ENCODE data around the gene FOXN3. TPM values are rescaled to one million over a fixed set of nuclear protein-coding genes. Genes with fewer than 3 reads are reported as not detected.

The FOXN3 gene
- total and polyA plus RNA-seq, 2 experiments from 2014 or later: 98.9 to 167 TPM

- no peak for TF ChIP-seq ZNF462 (CRISPR knock-in tag; IDR thresholded peaks at IDR 0.05)
- no peak for TF ChIP-seq ETS1 (IDR thresholded peaks at IDR 0.05)
- no peak for TF ChIP-seq ZNF331 (CRISPR knock-in tag; IDR thresholded peaks at IDR 0.05; ENCODE audit: low read depth)
These were observed 124.3 kb downstream of the FOXN3 start (continued) for GRCh38 chr14:89292579-89293313.

GRCh38 chr14:89291351-89291940 is 125.6 kb downstream of the FOXN3 start:
- H3K4me3 ChIP-seq: no peak overlapping the region
- no peak overlapping the region for H2AFZ ChIP-seq
- ATAC-seq (no peak), DNase-seq (ENCODE audit: low spot score) (no peak)
- H3K27ac Mint-ChIP-seq: peak overlapping the region; percentile 94; the same call in 1 of the 2 replicates
- peak overlapping the region; percentile 99 for H3K27ac ChIP-seq (ENCODE audit: low read depth)
- peaks cover 60% of the 10 kb centered on the region for H3K4me1 ChIP-seq (ENCODE audit: insufficient read depth)
- H3K4me2 ChIP-seq: no peak overlapping the region
- no peak overlapping the region; the same call in 2 of the 3 replicates for H3K4me3 Mint-ChIP-seq
- H3K36me3 ChIP-seq (ENCODE audit: insufficient read depth): no peaks in the 10 kb centered on the region
- peaks cover 30% of the 10 kb centered on the region for H3K27me3 Mint-ChIP-seq (ENCODE audit: insufficient read depth, low read depth, poor library complexity)
- no peaks in the 10 kb centered on the region; the same call in 2 of the 3 replicates for H3K9me3 Mint-ChIP-seq
- H3K27me3 ChIP-seq (ENCODE audit: insufficient read depth): no peaks in the 10 kb centered on the region
- H3K79me2 ChIP-seq (replicated peaks; ENCODE audit: insufficient read depth): peaks cover 74% of the 10 kb centered on the region
- no peaks in the 10 kb centered on the region for H3K9me2 ChIP-seq (ENCODE audit: insufficient read depth)
- peaks cover 5% of the 10 kb centered on the region for H3F3A ChIP-seq (replicated peaks; ENCODE audit: low read depth)
- no peaks in the 10 kb centered on the region for H4K20me1 ChIP-seq (replicated peaks; ENCODE audit: insufficient read depth)
- peaks cover 51% of the 10 kb centered on the region for H3K36me3 Mint-ChIP-seq (ENCODE audit: low read depth)
- H3K4me1 Mint-ChIP-seq: peaks cover 71% of the 10 kb centered on the region
- TF ChIP-seq STAT1 (IDR thresholded peaks at IDR 0.05; ENCODE audit: unreplicated experiment): no peak
- no peak for TF ChIP-seq POLR2AphosphoS5 (IDR thresholded peaks at IDR 0.05; ENCODE audit: low read depth)
- TF ChIP-seq ZNF462 (CRISPR knock-in tag; IDR thresholded peaks at IDR 0.05): no peak
- TF ChIP-seq ZNF114 (CRISPR knock-in tag; IDR thresholded peaks at IDR 0.05): no peak

Measured in GM23338 (cell line).